Neuronal stem cell (in vitro differentiated cells): Measurements from ENCODE around the gene FADS2.

ENCODE experiments used
- DNase-seq: peaks from one replicate; pipeline ENCODE4 v3.0.0-alpha.2; 2013; ENCODE audit warnings: low spot score
- H2AFZ ChIP-seq: one replicate; pipeline ENCODE4 v1.6.1; 2013; ENCODE audit warnings: mild to moderate bottlenecking, low read length, inconsistent platforms
- H2AK5ac ChIP-seq: 2 replicates; pipeline ENCODE4 v1.6.1; 2013; ENCODE audit warnings: low read depth, mild to moderate bottlenecking, inconsistent platforms, low read length, moderate library complexity, mixed read lengths
- H2BK120ac ChIP-seq: 2 replicates; pipeline ENCODE4 v1.6.1; 2013; ENCODE audit warnings: low read depth, mild to moderate bottlenecking, inconsistent platforms, low read length, moderate library complexity, mixed read lengths
- H2BK12ac ChIP-seq: one replicate; pipeline ENCODE4 v1.6.1; 2013; ENCODE audit warnings: low read length, inconsistent platforms
- H2BK15ac ChIP-seq: 2 replicates; pipeline ENCODE4 v1.6.1; 2013; ENCODE audit warnings: mild to moderate bottlenecking, low read length, inconsistent platforms, mixed read lengths
- H2BK5ac ChIP-seq: one replicate; pipeline ENCODE4 v1.6.1; 2013; ENCODE audit warnings: inconsistent platforms, mild to moderate bottlenecking, low read length, moderate library complexity
- H3K14ac ChIP-seq: one replicate; pipeline ENCODE4 v1.6.1; 2013; ENCODE audit warnings: low read length, inconsistent platforms
- H3K18ac ChIP-seq: 2 replicates; pipeline ENCODE4 v1.6.1; 2013; ENCODE audit warnings: low read length, inconsistent platforms
- H3K23ac ChIP-seq: 2 replicates; pipeline ENCODE4 v1.6.1; 2013; ENCODE audit warnings: low read depth, mild to moderate bottlenecking, mixed read lengths, low read length, inconsistent platforms; ENCODE audit not compliant: poor library complexity
- H3K27ac ChIP-seq: replicated peaks from 3 replicates; pipeline ENCODE4 v1.5.1; 2013; ENCODE audit warnings: low read length, inconsistent platforms
- H3K27me3 ChIP-seq, 3 experiments: 2 replicates each; pipeline ENCODE4 v1.6.1; 2013; ENCODE audit warnings: low read length in 3 of 3, mild to moderate bottlenecking in 2 of 3, inconsistent platforms in 1 of 3, low read depth in 1 of 3, mixed read lengths in 1 of 3, moderate library complexity in 1 of 3; ENCODE audit not compliant: control insufficient read depth in 3 of 3, insufficient read depth in 3 of 3
- H3K36me3 ChIP-seq, 2 donors: replicated peaks in 1 of 2; 2 replicates each; pipeline ENCODE4 v1.6.1; 2013; ENCODE audit warnings: low read length in 2 of 2; ENCODE audit not compliant: control insufficient read depth in 2 of 2, insufficient read depth in 2 of 2
- H3K4ac ChIP-seq: 2 replicates; pipeline ENCODE4 v1.6.1; 2013; ENCODE audit warnings: inconsistent platforms, mild to moderate bottlenecking, low read length, moderate library complexity
- H3K4me1 ChIP-seq, 2 donors: 1 replicate in 1 of 2; 2 replicates in 1 of 2; pipeline ENCODE4 v1.6.1; 2013; ENCODE audit warnings: low read length in 2 of 2, low read depth in 1 of 2; ENCODE audit not compliant: control insufficient read depth in 2 of 2, insufficient read depth in 1 of 2
- H3K4me2 ChIP-seq: one replicate; pipeline ENCODE4 v1.6.1; 2013; ENCODE audit warnings: mild to moderate bottlenecking, low read length, inconsistent platforms; ENCODE audit not compliant: insufficient read depth, poor library complexity, severe bottlenecking
- H3K4me3 ChIP-seq, 2 donors: 2 replicates each; pipeline ENCODE4 v1.5.1; 2013; ENCODE audit warnings: low read length in 2 of 2, mild to moderate bottlenecking in 2 of 2, inconsistent platforms in 1 of 2, moderate library complexity in 1 of 2
- H3K79me1 ChIP-seq: one replicate; pipeline ENCODE4 v1.6.1; 2013; ENCODE audit warnings: low read depth, mild to moderate bottlenecking, inconsistent platforms, low read length, moderate library complexity
- H3K9ac ChIP-seq: one replicate; pipeline ENCODE4 v1.6.1; 2013; ENCODE audit warnings: mild to moderate bottlenecking, low read depth, low read length, inconsistent platforms; ENCODE audit not compliant: poor library complexity
- H3K9me3 ChIP-seq, 2 donors: replicated peaks in 1 of 2; 2 replicates each; pipeline versions ENCODE3 to v1.6.1; 2013; ENCODE audit warnings: low read length in 2 of 2, mild to moderate bottlenecking in 2 of 2, inconsistent platforms in 1 of 2, low read depth in 1 of 2, mixed read lengths in 1 of 2, moderate library complexity in 1 of 2; ENCODE audit not compliant: control insufficient read depth in 2 of 2, insufficient read depth in 1 of 2
- H4K8ac ChIP-seq: one replicate; pipeline ENCODE4 v1.6.1; 2013; ENCODE audit warnings: low read depth, mild to moderate bottlenecking, inconsistent platforms, low read length, moderate library complexity
- H4K91ac ChIP-seq: one replicate; pipeline ENCODE4 v1.6.1; 2013; ENCODE audit warnings: low read length, low read depth, mild to moderate bottlenecking, inconsistent platforms; ENCODE audit not compliant: poor library complexity
- WGBS, 2 donors: extraction: QIAGEN DNeasy Blood & Tissue Kit; methylation state at CpG; one replicate each; pipeline ENCODE4 v1.1.7; 2013; ENCODE audit warnings: missing lambda C conversion rate in 2 of 2, mixed read lengths in 1 of 2; ENCODE audit not compliant: insufficient read length in 2 of 2, insufficient replicate concordance in 1 of 2; ENCODE audit errors: extremely low coverage in 2 of 2; 5-methylcytosine and 5-hydroxymethylcytosine counted together

FADS2 gene

GRCh38 chr11:61782841-61783240, 45.3 kb upstream of the FADS2 start:
- H3K36me3 ChIP-seq = peaks cover 32 to 76% of the 10 kb centered on the region in 2 donors
- WGBS, 2 donors = no CpG with 5 or more reads among the region's 11 CpGs
- H3K18ac ChIP-seq = no peak overlapping the region
- no peak overlapping the region for H3K23ac ChIP-seq
- no peak overlapping the region for H3K4me2 ChIP-seq
- H4K91ac ChIP-seq = no peak overlapping the region
- no peak overlapping the region for H3K27ac ChIP-seq
- H3K14ac ChIP-seq = no peak overlapping the region
- no peak overlapping the region for H2BK120ac ChIP-seq
- H4K8ac ChIP-seq = no peak overlapping the region
- peaks cover 5% of the 10 kb centered on the region for H3K79me1 ChIP-seq
- no peak overlapping the region for H2AK5ac ChIP-seq
- H3K27me3 ChIP-seq = no peaks in the 10 kb centered on the region
- H2BK5ac ChIP-seq = no peak overlapping the region
- H3K4ac ChIP-seq = no peak overlapping the region
- no peak overlapping the region for H2AFZ ChIP-seq
- H3K9ac ChIP-seq = no peak overlapping the region
- H2BK15ac ChIP-seq = no peak overlapping the region
- DNase-seq = no peak
- no peak overlapping the region for H3K4me3 ChIP-seq
- no peaks in the 10 kb centered on the region for H3K4me1 ChIP-seq
- no peaks in the 10 kb centered on the region for H3K9me3 ChIP-seq
- no peak overlapping the region for H2BK12ac ChIP-seq

- H3K23ac ChIP-seq = peak overlapping the region; percentile 6
- H3K27me3 ChIP-seq = no peaks in the 10 kb centered on the region
- H3K18ac ChIP-seq = no peak overlapping the region
- no peak overlapping the region for H2AFZ ChIP-seq
- no peak overlapping the region for H3K27ac ChIP-seq
- no peak overlapping the region for H3K14ac ChIP-seq
- no peak overlapping the region for H2BK15ac ChIP-seq
- H3K4me3 ChIP-seq = no peak overlapping the region
- no peak overlapping the region for H3K4ac ChIP-seq
- H2BK120ac ChIP-seq = no peak overlapping the region
- H3K79me1 ChIP-seq = peaks cover 5% of the 10 kb centered on the region
- H3K4me1 ChIP-seq = no peaks in the 10 kb centered on the region
- no peak for DNase-seq
- no peak overlapping the region for H3K9ac ChIP-seq
- no peak overlapping the region for H4K8ac ChIP-seq
- no CpG with 5 or more reads among the region's 13 CpGs for WGBS, 2 donors
- H3K9me3 ChIP-seq = no peaks in the 10 kb centered on the region
- H2BK12ac ChIP-seq = no peak overlapping the region
- H2BK5ac ChIP-seq = peak overlapping the region; percentile 71
- peaks cover 38 to 86% of the 10 kb centered on the region in 2 donors for H3K36me3 ChIP-seq
- no peak overlapping the region for H2AK5ac ChIP-seq
- H4K91ac ChIP-seq = no peak overlapping the region
- H3K4me2 ChIP-seq = no peak overlapping the region
Measured at GRCh38 chr11:61783717-61784505, 44.2 kb upstream of the FADS2 start.

- DNase-seq = no peak
- H3K79me1 ChIP-seq = peaks cover 6% of the 10 kb centered on the region
- no peak overlapping the region for H3K14ac ChIP-seq
- H4K8ac ChIP-seq = no peak overlapping the region
- H3K4ac ChIP-seq = no peak overlapping the region
- peak overlapping the region; percentile 78 for H2BK12ac ChIP-seq
- no peak overlapping the region for H2BK120ac ChIP-seq
- H3K36me3 ChIP-seq = peaks cover 44 to 91% of the 10 kb centered on the region in 2 donors
- peak overlapping the region; percentile 71 for H2BK5ac ChIP-seq
- no peak overlapping the region for H2AK5ac ChIP-seq
- H2AFZ ChIP-seq = no peak overlapping the region
- no CpG with 5 or more reads among the region's 7 CpGs for WGBS, 2 donors
- H3K27ac ChIP-seq = no peak overlapping the region
- no peaks in the 10 kb centered on the region for H3K9me3 ChIP-seq
- no peaks in the 10 kb centered on the region for H3K27me3 ChIP-seq
- H3K4me3 ChIP-seq = no peak overlapping the region
- H4K91ac ChIP-seq = no peak overlapping the region
- no peak overlapping the region for H3K9ac ChIP-seq
- H3K18ac ChIP-seq = no peak overlapping the region
- no peak overlapping the region for H3K4me2 ChIP-seq
- H3K23ac ChIP-seq = no peak overlapping the region
- no peak overlapping the region for H2BK15ac ChIP-seq
- H3K4me1 ChIP-seq = no peaks in the 10 kb centered on the region
Measured at GRCh38 chr11:61784506-61784805, 43.6 kb upstream of the FADS2 start.

GRCh38 chr11:61785837-61786402, 42.2 kb upstream of the FADS2 start:
- no CpG with 5 or more reads among the region's 11 CpGs for WGBS, 2 donors
- Histone ChIP-seq H3K23ac (peak overlapping the region; percentile 31), H3K9me3 (no peaks in the 10 kb centered on the region), H3K4me3 (no peak overlapping the region), H3K79me1 (peaks cover 8% of the 10 kb centered on the region), H2AK5ac (no peak overlapping the region), H2BK5ac (peak overlapping the region; percentile 20), H4K8ac (no peak overlapping the region), H3K4ac (no peak overlapping the region), H2BK12ac (no peak overlapping the region), H3K18ac (no peak overlapping the region), H2BK15ac (no peak overlapping the region), H3K14ac (no peak overlapping the region), H3K4me2 (no peak overlapping the region), H3K4me1 (no peaks in the 10 kb centered on the region), H3K27ac (no peak overlapping the region), H3K27me3 (no peaks in the 10 kb centered on the region), H2BK120ac (no peak overlapping the region), H2AFZ (no peak overlapping the region), H3K36me3 (peaks cover 55 to 91% of the 10 kb centered on the region in 2 donors), H3K9ac (no peak overlapping the region), H4K91ac (no peak overlapping the region)
- no peak for DNase-seq
